Colonic mucosa (tissue), 4 donors: Measurements from ENCODE around the gene BASP1. TPM values are rescaled to one million over a fixed set of nuclear protein-coding genes. Genes with fewer than 3 reads are reported as not detected.

Source experiments
- DNase-seq: peaks from one replicate; pipeline ENCODE4 v3.0.0-alpha.2; 2020
- H3K27ac ChIP-seq: fragments of 200-600 bp; one replicate; pipeline ENCODE4 v1.8.0; 2021
- H3K27me3 ChIP-seq: fragments of 200-600 bp; one replicate; pipeline ENCODE4 v1.8.0; 2021
- H3K36me3 ChIP-seq: fragments of 200-600 bp; one replicate; pipeline ENCODE4 v1.8.0; 2021
- H3K4me1 ChIP-seq: fragments of 200-600 bp; one replicate; pipeline ENCODE4 v1.8.0; 2021; ENCODE audit warnings: mild to moderate bottlenecking
- H3K4me3 ChIP-seq: fragments of 200-600 bp; one replicate; pipeline ENCODE4 v1.8.0; 2021
- H3K9ac ChIP-seq, 2 donors: one replicate each; pipeline ENCODE4 v1.7.0; 2013; ENCODE audit warnings: control low read depth in 2 of 2, low read depth in 2 of 2, low read length in 2 of 2
- H3K9me3 ChIP-seq: fragments of 200-600 bp; one replicate; pipeline ENCODE4 v1.8.0; 2021
- intact Hi-C: fragments of 100-400 bp; cut with DNase I; formaldehyde crosslinking; loops from one replicate; pipeline ENCODE4 v1.14.1; 2022
- total RNA-seq, 2 donors: library from RNA; stranded (reverse); fragmentation: NEBNext Ultra II Directional in 1 of 2; extraction: Animal tissue kit (Norgen Biotek cat#: 25700) in 1 of 2; gene quantifications; one replicate each; pipeline ENCODE4 v1.2.1, GENCODE V29; 2021
- TF ChIP-seq, protein P1 (sequence below): fragments of 200-600 bp; IDR thresholded peaks from one replicate; pipeline ENCODE4 v1.8.0; 2022; ENCODE audit warnings: antibody characterized with exemption, mild to moderate bottlenecking
- donor health status: healthy.
- donor health status: DM: no; HTN: no; CAD: no.
- donor health status: DM: no; HTN: no; CAD: no.

BASP1 gene
- total RNA-seq, 2 donors from 2014 or later, result 4.2 to 5.5 TPM

DNA sequence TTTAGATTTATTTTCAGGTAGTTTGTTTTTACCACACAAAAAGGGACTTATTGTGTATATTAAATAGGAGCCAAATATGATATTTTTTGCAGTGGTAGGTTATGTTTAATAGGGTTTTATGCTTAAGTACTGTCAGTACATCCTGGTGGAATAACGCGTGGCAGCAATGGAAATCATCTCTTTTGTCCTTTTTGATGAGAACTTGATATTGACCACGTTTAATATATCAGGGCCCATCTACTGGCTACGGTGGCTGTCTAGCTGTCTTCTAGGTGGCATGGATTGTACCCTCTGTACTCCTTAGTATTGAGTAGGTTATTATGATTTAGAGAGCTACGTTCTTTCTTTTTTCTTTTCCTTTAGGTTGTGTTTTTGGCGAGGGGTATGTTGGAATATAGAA lies 2.6 kb downstream of the BASP1 start:
- H3K4me1 ChIP-seq, result no peaks in the 10 kb centered on the region

DNA sequence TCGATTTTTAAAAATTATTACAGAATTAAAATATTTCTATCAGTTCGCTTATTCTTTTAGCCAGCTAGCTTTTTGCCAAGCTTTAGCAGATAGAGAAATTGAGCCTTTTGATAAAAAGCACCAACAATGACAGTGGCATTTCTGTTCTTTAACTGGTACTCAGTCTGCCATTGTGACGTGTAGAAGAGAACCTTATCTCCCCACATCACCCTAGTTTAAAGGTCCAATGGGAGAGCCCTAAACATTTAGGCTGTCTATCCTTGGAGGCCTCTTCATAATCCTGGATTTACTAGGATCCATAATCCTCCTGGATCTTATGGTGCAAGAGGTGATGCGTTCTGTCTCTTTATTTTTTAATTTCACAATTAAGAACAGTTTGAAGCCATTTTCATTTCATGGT lies 3.0 kb downstream of the BASP1 start:
- intact Hi-C loops, result no loop called here
- Histone ChIP-seq H3K9me3 (no peaks in the 10 kb centered on the region), H3K27ac (no peak overlapping the region), H3K4me1 (no peaks in the 10 kb centered on the region), H3K4me3 (no peak overlapping the region), H3K27me3 (no peaks in the 10 kb centered on the region), H3K9ac (no peak overlapping the region), H3K36me3 (no peaks in the 10 kb centered on the region)
- TF ChIP-seq, protein P1, sequence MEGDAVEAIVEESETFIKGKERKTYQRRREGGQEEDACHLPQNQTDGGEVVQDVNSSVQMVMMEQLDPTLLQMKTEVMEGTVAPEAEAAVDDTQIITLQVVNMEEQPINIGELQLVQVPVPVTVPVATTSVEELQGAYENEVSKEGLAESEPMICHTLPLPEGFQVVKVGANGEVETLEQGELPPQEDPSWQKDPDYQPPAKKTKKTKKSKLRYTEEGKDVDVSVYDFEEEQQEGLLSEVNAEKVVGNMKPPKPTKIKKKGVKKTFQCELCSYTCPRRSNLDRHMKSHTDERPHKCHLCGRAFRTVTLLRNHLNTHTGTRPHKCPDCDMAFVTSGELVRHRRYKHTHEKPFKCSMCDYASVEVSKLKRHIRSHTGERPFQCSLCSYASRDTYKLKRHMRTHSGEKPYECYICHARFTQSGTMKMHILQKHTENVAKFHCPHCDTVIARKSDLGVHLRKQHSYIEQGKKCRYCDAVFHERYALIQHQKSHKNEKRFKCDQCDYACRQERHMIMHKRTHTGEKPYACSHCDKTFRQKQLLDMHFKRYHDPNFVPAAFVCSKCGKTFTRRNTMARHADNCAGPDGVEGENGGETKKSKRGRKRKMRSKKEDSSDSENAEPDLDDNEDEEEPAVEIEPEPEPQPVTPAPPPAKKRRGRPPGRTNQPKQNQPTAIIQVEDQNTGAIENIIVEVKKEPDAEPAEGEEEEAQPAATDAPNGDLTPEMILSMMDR, result no peak
- DNase-seq, result no peak

More for the DNA sequence above, 2.6 kb downstream of the BASP1 start:
- no peaks in the 10 kb centered on the region for H3K27me3 ChIP-seq
- no peak for DNase-seq
- H3K27ac ChIP-seq, result no peak overlapping the region
- no peaks in the 10 kb centered on the region for H3K9me3 ChIP-seq
- no peak overlapping the region for H3K4me3 ChIP-seq
- TF ChIP-seq, protein P1, result no peak
- intact Hi-C loops, result loop anchor here (5.0 kb wide), 2 partner anchors 1062 to 1087 kb away; no protein-coding TSS in a partner anchor
- H3K36me3 ChIP-seq, result no peaks in the 10 kb centered on the region
- no peak overlapping the region for H3K9ac ChIP-seq

DNA sequence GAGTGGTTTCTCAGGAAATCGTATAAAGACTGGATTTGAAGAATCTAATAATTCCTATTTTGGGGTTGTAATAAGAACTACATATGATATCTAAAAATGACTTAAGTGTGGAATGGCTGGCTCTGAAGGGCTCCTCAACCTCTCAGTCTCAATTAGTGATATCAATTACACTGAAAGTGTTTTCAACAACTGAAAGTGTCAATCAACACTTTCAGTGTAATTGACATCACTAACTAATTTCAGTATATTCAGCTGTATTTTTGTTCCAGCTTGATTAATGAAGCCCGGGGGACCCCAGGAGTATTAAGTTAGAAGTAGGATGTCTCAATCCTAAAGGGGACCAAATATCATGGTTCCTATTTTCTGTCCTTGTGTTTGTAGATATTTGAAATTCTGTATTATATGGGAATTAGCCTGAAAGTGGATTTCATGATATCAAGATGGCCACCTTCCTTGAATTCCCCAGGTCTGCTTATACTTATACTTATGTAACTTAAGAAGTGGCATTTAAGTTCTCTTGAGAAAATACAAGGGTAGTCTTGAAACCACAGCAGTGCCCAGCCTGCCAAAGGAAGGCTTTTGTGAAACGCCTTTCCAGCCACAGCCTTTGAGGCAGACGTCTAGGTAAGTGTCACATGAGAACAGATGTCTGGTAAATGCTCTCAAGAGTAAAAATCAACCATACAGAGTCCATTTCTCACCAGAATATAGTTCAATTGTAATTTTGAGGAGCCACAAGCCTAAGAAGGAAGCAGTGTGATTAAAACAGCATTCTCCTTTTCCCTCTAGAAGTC lies 4.6 kb downstream of the BASP1 start:
- Histone ChIP-seq H3K36me3 (no peaks in the 10 kb centered on the region), H3K27ac (no peak overlapping the region), H3K27me3 (no peaks in the 10 kb centered on the region), H3K4me3 (no peak overlapping the region), H3K4me1 (no peaks in the 10 kb centered on the region), H3K9me3 (no peaks in the 10 kb centered on the region), H3K9ac (no peak overlapping the region)
- TF ChIP-seq, protein P1, result no peak
- DNase-seq, result no peak
- intact Hi-C loops, result no loop called here

DNA sequence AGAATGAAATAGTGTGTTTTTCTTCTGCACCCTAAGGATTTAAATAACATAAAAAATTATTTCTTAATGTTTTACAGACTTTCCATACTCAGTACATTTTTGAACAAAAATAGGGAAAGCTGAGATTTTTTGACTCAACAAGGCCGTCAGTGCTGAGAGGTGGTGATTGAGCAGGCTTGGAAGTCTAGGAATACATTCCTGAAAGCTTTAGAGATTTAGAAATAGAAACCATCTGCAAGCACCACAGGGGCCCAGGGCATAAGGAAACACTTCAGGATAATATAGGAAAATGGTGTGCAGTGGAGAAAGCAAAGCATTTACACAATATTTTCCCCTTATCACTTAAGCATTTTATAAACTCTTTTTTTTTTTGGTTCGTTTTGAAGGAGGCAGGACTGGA lies 5.2 kb downstream of the BASP1 start:
- H3K27ac ChIP-seq, result no peak overlapping the region
- TF ChIP-seq, protein P1, result no peak
- H3K36me3 ChIP-seq, result no peaks in the 10 kb centered on the region
- H3K27me3 ChIP-seq, result no peaks in the 10 kb centered on the region
- intact Hi-C loops, result no loop called here
- H3K9me3 ChIP-seq, result no peaks in the 10 kb centered on the region
- H3K4me3 ChIP-seq, result no peak overlapping the region
- no peaks in the 10 kb centered on the region for H3K4me1 ChIP-seq
- no peak for DNase-seq
- H3K9ac ChIP-seq, result no peak overlapping the region

DNA sequence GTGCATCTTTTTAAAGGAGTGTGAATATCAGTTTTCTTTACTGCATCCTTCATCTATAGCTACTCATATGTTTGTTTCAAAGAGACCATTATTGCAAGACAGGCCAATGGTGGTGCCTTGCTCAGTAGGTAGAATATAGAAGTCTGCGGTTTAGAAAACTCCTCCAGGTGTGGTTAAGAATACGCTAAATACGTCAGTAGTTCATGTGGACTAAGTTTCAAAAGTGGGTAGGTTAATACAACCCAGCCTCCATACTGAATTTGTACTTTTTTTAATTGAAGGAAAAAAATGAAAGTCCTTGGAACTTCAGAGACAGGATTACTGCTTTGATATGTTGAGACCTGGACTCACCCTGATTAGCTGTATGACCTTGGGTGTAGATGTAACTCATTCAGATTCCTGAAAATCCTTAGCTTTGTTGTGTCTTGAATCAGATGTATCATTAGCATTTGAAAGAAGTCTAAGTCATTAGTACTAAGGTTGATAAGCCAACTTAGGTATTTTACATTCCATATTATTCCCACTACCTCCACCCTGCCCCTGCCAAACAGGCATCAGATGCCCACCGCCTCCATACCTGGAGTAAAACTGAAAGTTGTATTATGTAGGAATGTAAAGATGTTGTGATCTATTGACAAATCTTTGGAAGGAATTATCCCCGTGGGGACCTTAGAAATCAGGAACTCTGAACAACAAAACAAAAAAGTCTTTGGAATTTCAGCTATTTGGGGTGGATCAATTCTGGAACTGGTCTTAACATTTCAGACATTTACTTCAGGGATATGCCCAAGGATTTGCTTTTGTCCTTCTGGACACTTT lies 6.1 kb downstream of the BASP1 start:
- intact Hi-C loops, result no loop called here
- Histone ChIP-seq H3K27ac (no peak overlapping the region), H3K9me3 (no peaks in the 10 kb centered on the region), H3K27me3 (no peaks in the 10 kb centered on the region), H3K4me1 (no peaks in the 10 kb centered on the region), H3K9ac (no peak overlapping the region), H3K4me3 (no peak overlapping the region), H3K36me3 (no peaks in the 10 kb centered on the region)
- TF ChIP-seq, protein P1, result no peak
- DNase-seq, result no peak
